ENCODE measurements around the gene U2AF2.

Gene U2AF2

DNA sequence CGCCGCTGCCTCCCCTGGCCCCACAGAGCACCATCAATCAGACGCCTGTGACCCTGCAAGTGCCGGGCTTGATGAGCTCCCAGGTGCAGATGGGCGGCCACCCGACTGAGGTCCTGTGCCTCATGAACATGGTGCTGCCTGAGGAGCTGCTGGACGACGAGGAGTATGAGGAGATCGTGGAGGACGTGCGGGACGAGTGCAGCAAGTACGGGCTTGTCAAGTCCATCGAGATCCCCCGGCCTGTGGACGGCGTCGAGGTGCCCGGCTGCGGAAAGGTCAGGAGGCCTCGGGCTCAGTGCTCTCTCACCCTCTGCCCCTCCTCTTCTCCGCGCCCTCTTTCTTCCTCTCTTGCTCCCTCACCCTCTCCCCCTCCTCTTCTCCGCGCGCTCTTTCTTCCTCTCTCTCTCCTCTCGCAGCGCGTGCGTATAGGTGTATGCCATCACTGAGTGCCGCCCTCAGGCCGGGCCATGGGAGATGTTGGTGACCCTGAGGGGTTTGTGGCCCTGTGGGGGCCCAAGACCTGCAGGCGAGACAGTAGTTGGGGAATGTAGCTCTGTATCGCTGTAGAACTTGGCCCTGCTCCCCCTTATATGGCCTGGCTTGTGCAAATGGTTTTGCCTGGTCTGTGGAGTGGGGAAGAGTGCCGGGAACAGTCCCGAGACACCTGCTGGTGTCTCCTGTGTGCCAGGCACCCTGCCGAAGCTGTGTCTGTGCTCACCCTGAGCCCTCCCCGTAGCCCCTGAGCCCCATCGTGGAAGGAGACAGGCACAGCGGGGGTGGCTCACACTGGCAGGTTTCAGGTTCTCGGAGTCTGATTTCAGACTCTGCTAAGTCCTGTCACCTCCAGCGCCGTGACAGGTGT lies 14.8 kb downstream of the U2AF2 start:
- Histone ChIP-seq H3K4me3 (ENCODE audit: low read length) (no peak overlapping the region), H3K9me2 (replicated peaks; ENCODE audit: insufficient read depth, low read length) (no peaks in the 10 kb centered on the region), H3K9ac (ENCODE audit: low read length) (no peak overlapping the region), H3K4me2 (ENCODE audit: low read depth, low read length) (no peak overlapping the region), H3K4me1 (ENCODE audit: low read length) (no peaks in the 10 kb centered on the region; the same call in 1 of the 2 replicates), H3K9me3 (replicated peaks; ENCODE audit: insufficient read depth, low read length) (no peaks in the 10 kb centered on the region), H3K27me3 (replicated peaks; ENCODE audit: insufficient read depth, low read length) (no peaks in the 10 kb centered on the region), H3K36me3 (replicated peaks; ENCODE audit: insufficient read depth, low read length) (peaks cover 15% of the 10 kb centered on the region), H4K20me1 (ENCODE audit: insufficient read depth, low read length) (peaks cover 40% of the 10 kb centered on the region), H3K79me2 (ENCODE audit: low read length) (peaks cover 90% of the 10 kb centered on the region), H3F3A (ENCODE audit: insufficient read depth, low read length) (peaks cover 26% of the 10 kb centered on the region), H2AFZ (ENCODE audit: low read length) (no peak overlapping the region), H3K27ac (ENCODE audit: low read length) (no peak overlapping the region)
- DNase-seq = no peak
- no peak for TF ChIP-seq EZH2 (optimal IDR thresholded peaks at IDR 0.05; ENCODE audit: low read depth, low read length)
- no peak for TF ChIP-seq CTCF (IDR thresholded peaks at IDR 0.05; ENCODE audit: low read length)
- no peak for TF ChIP-seq EZH2phosphoT487 (IDR thresholded peaks at IDR 0.05; ENCODE audit: low read length)

DNA sequence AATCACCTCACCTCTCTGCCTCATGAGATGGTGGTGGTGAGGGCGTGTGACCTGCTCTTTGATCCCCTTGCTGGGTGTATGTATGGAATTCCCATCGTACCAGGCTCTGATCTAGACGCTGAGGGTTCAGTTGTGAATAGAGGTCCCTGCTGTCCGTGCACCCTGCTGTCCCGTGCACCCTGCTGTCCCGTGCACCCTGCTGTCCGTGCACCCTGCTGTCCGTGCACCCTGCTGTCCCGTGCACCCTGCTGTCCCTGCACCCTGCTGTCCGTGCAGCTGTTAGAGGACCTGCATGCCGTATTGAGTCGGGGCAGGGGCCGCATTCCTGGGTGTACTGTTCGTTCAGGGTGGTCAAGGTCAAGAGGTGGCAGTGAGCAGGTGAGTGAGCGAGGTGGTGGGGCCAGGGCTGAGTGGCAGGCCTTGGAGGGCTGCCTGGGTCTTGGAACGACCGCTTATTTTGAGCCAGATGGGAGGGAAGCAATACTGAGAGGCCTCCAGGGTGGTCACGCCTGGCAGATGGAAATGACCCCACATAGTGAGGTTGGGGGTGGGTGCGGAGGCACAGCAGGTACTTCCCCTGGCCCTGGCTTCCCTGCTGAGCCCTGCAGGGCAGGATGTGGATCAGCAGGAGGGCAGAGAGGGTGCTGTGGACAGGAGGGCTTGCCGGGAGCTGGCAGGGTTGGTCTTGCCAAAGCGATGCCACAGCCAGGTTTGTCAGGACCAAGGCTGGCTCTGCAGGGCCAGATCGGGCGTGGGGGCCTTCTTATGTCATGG lies 15.6 kb downstream of the U2AF2 start:
- Histone ChIP-seq H3K9me2 (replicated peaks; ENCODE audit: insufficient read depth, low read length) (no peaks in the 10 kb centered on the region), H3K79me2 (ENCODE audit: low read length) (peaks cover 86% of the 10 kb centered on the region), H2AFZ (ENCODE audit: low read length) (no peak overlapping the region), H3K4me3 (ENCODE audit: low read length) (no peak overlapping the region), H3K4me2 (ENCODE audit: low read depth, low read length) (no peak overlapping the region), H4K20me1 (ENCODE audit: insufficient read depth, low read length) (peaks cover 40% of the 10 kb centered on the region), H3K27ac (ENCODE audit: low read length) (no peak overlapping the region), H3F3A (ENCODE audit: insufficient read depth, low read length) (peaks cover 26% of the 10 kb centered on the region), H3K4me1 (ENCODE audit: low read length) (no peaks in the 10 kb centered on the region; the same call in 1 of the 2 replicates), H3K36me3 (replicated peaks; ENCODE audit: insufficient read depth, low read length) (peaks cover 15% of the 10 kb centered on the region), H3K9ac (ENCODE audit: low read length) (no peak overlapping the region), H3K9me3 (replicated peaks; ENCODE audit: insufficient read depth, low read length) (no peaks in the 10 kb centered on the region), H3K27me3 (replicated peaks; ENCODE audit: insufficient read depth, low read length) (no peaks in the 10 kb centered on the region)
- peak; percentile 21 for DNase-seq
- TF ChIP-seq EZH2 (optimal IDR thresholded peaks at IDR 0.05; ENCODE audit: low read depth, low read length) = no peak
- TF ChIP-seq EZH2phosphoT487 (IDR thresholded peaks at IDR 0.05; ENCODE audit: low read length) = no peak
- no peak for TF ChIP-seq CTCF (IDR thresholded peaks at IDR 0.05; ENCODE audit: low read length)

DNA sequence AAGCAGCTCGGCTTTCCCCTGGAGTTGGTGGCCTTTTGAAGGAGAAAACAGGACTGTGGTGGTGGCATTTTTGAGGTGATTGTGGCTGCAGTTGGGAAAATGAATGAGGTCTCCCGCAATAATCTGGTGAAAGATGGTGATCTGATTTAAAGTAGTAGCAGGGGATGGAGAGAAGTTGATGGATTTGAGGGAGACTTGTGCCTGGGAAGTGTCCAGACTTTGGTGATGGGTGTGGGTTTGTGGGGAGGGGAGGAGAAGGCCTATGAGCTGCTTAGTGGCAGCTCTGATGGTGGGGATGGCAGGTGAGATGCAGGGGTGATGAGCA lies 16.2 kb downstream of the U2AF2 start:
- no peak overlapping the region for H3K9ac ChIP-seq (ENCODE audit: low read length)
- DNase-seq = no peak
- H3K9me2 ChIP-seq (replicated peaks; ENCODE audit: insufficient read depth, low read length) = no peaks in the 10 kb centered on the region
- no peak overlapping the region for H3K4me2 ChIP-seq (ENCODE audit: low read depth, low read length)
- no peak for TF ChIP-seq CTCF (IDR thresholded peaks at IDR 0.05; ENCODE audit: low read length)
- TF ChIP-seq EZH2phosphoT487 (IDR thresholded peaks at IDR 0.05; ENCODE audit: low read length) = no peak
- no peak for TF ChIP-seq EZH2 (optimal IDR thresholded peaks at IDR 0.05; ENCODE audit: low read depth, low read length)
- no peak overlapping the region for H2AFZ ChIP-seq (ENCODE audit: low read length)
- H3K36me3 ChIP-seq (replicated peaks; ENCODE audit: insufficient read depth, low read length) = peaks cover 15% of the 10 kb centered on the region
- H3K4me1 ChIP-seq (ENCODE audit: low read length) = no peaks in the 10 kb centered on the region; the same call in 1 of the 2 replicates
- no peaks in the 10 kb centered on the region for H3K9me3 ChIP-seq (replicated peaks; ENCODE audit: insufficient read depth, low read length)
- no peak overlapping the region for H3K27ac ChIP-seq (ENCODE audit: low read length)
- H3F3A ChIP-seq (ENCODE audit: insufficient read depth, low read length) = peaks cover 31% of the 10 kb centered on the region
- peaks cover 37% of the 10 kb centered on the region for H4K20me1 ChIP-seq (ENCODE audit: insufficient read depth, low read length)
- peaks cover 86% of the 10 kb centered on the region for H3K79me2 ChIP-seq (ENCODE audit: low read length)
- no peak overlapping the region for H3K4me3 ChIP-seq (ENCODE audit: low read length)
- no peaks in the 10 kb centered on the region for H3K27me3 ChIP-seq (replicated peaks; ENCODE audit: insufficient read depth, low read length)

Measured in MM.1S (cell line).